K562 (cell line): Measurements from ENCODE around the gene PCBP3. TPM values are rescaled to one million over a fixed set of nuclear protein-coding genes. Genes with fewer than 3 reads are reported as not detected.

Experiments used
- ATAC-seq: fragments of 200-7000 bp; cut with Tn5 transposase; 3 replicates; pipeline ENCODE4 v1.9.1; 2020; ENCODE audit warnings: moderate library complexity
- BruUV-seq: library from RNA; stranded (reverse); fragments of 400-500 nt; replicated peaks from 2 replicates; lab custom pipeline; 2021; lab: Mats Ljungman, UMichigan
- CTCF ChIA-PET: fragments of 300-600 bp; formaldehyde crosslinking; extraction: SDS; loops from one replicate; lab custom pipeline; 2021; ENCODE audit warnings: low intra/inter-chr PET ratio; lab: Yijun Ruan, JAX
- POLR2A ChIA-PET: fragments of 300-600, 350-650 bp; sonication (Branson Sonifier 250); formaldehyde crosslinking; extraction: SDS; loops from one replicate; lab custom pipeline; 2021; ENCODE audit warnings: antibody characterized with exemption, inconsistent platforms; lab: Yijun Ruan, JAX
- DNase-seq, 4 experiments: peaks; one replicate each; pipeline versions ENCODE4 v3.0.0 to v3.0.0-alpha.2; 2011 to 2018; ENCODE audit warnings: low spot score in 3 of 4, mixed read lengths in 3 of 4; ENCODE audit errors: extremely low read depth in 1 of 4
- FAIRE-seq: peaks from 2 replicates; lab custom pipeline; 2011; peaks lifted over from hg19 to GRCh38; lab: Jason Lieb, UNC
- H2AFZ ChIP-seq: 2 replicates; pipeline ENCODE4 v1.6.0; 2011; ENCODE audit warnings: low read depth, low read length, control low read depth, inconsistent platforms
- H3K27ac ChIP-seq: fragments of 200-600 bp; 3 replicates; pipeline ENCODE4 v1.8.0; 2011; ENCODE audit warnings: low read depth, mild to moderate bottlenecking, control low read depth, inconsistent platforms, low read length, moderate library complexity, mixed read lengths; ENCODE audit errors: extremely low read depth
- H3K27me3 ChIP-seq, 2 experiments: fragments of 300-600 bp in 1 of 2; 2 replicates in 1 of 2; 3 replicates in 1 of 2; pipeline versions ENCODE4 v1.6.0 to v1.8.0; 2011; ENCODE audit warnings: inconsistent platforms in 2 of 2, low read length in 2 of 2, mild to moderate bottlenecking in 1 of 2, mixed read lengths in 1 of 2, moderate library complexity in 1 of 2; ENCODE audit not compliant: control insufficient read depth in 2 of 2, insufficient read depth in 2 of 2
- H3K36me3 ChIP-seq: fragments of 300-600 bp; 3 replicates; pipeline ENCODE4 v1.8.0; 2011; ENCODE audit warnings: mild to moderate bottlenecking, low read length, inconsistent platforms; ENCODE audit not compliant: control insufficient read depth, insufficient read depth
- H3K4me1 ChIP-seq, 2 experiments: fragments of 200-600 bp in 1 of 2; replicated peaks in 1 of 2; 2 replicates in 1 of 2; 3 replicates in 1 of 2; pipeline versions ENCODE4 v1.5.1 to v1.8.0; 2011; ENCODE audit warnings: inconsistent platforms in 2 of 2, low read length in 2 of 2, mild to moderate bottlenecking in 1 of 2, mixed read lengths in 1 of 2, moderate library complexity in 1 of 2; ENCODE audit not compliant: control insufficient read depth in 2 of 2, insufficient read depth in 2 of 2
- H3K4me2 ChIP-seq: 2 replicates; pipeline ENCODE4 v1.6.1; 2011; ENCODE audit warnings: low read length, control low read depth, inconsistent platforms, mixed read lengths; ENCODE audit not compliant: insufficient read depth
- H3K4me3 ChIP-seq: fragments of 200-600 bp; sonication (generic), shearing (Covaris generic); 2 replicates; pipeline ENCODE4 v1.5.1; 2016; ENCODE audit warnings: control low read depth, inconsistent platforms
- H3K79me2 ChIP-seq: fragments of 200-600 bp; 3 replicates; pipeline ENCODE4 v1.8.0; 2011; ENCODE audit warnings: low read length, inconsistent platforms; ENCODE audit not compliant: control insufficient read depth, insufficient read depth
- H3K9ac ChIP-seq, 2 experiments: 2 replicates each; pipeline versions ENCODE4 v1.6.0 to v1.6.1; 2011; ENCODE audit warnings: low read depth in 2 of 2, low read length in 2 of 2, control low read depth in 1 of 2, inconsistent platforms in 1 of 2, mild to moderate bottlenecking in 1 of 2, mixed read lengths in 1 of 2; ENCODE audit not compliant: insufficient read depth in 1 of 2
- H3K9me1 ChIP-seq: one replicate; pipeline ENCODE4 v1.6.0; 2011; ENCODE audit warnings: inconsistent platforms, mild to moderate bottlenecking, low read length, moderate library complexity; ENCODE audit not compliant: control insufficient read depth, insufficient read depth
- H3K9me3 ChIP-seq: replicated peaks from 2 replicates; pipeline ENCODE4 v1.5.1; 2011; ENCODE audit warnings: low read depth, low read length, inconsistent platforms; ENCODE audit not compliant: control insufficient read depth, insufficient read depth
- H4K20me1 ChIP-seq: replicated peaks from 2 replicates; pipeline ENCODE4 v1.6.1; 2011; ENCODE audit warnings: low read length, inconsistent platforms, mixed read lengths; ENCODE audit not compliant: control insufficient read depth, insufficient read depth
- ATF4 ChIP-seq: fragments of 450-650 bp; formaldehyde crosslinking; IDR thresholded peaks from 2 replicates; pipeline ENCODE4 v1.4.0; 2022; ENCODE audit warnings: mild to moderate bottlenecking, moderate library complexity
- CHD1 ChIP-seq: fragments of 200-600 bp; sonication (generic); IDR thresholded peaks from one replicate; pipeline ENCODE4 v1.6.1; 2012; ENCODE audit warnings: mild to moderate bottlenecking, moderate library complexity, low read length, inconsistent platforms
- FOXO4 ChIP-seq: fragments of 450-650 bp; formaldehyde crosslinking; IDR thresholded peaks from 2 replicates; pipeline ENCODE4 v1.4.0; 2020; ENCODE audit warnings: mild to moderate bottlenecking, moderate library complexity
- HDAC1 ChIP-seq, 2 experiments: fragments of 450-650 bp; IDR thresholded peaks; 2 replicates each; pipeline ENCODE4 v1.6.1; 2016 to 2017; ENCODE audit warnings: inconsistent platforms in 1 of 2, mild to moderate bottlenecking in 1 of 2, moderate library complexity in 1 of 2
- NFIC ChIP-seq: fragments of 450-650 bp; IDR thresholded peaks from 2 replicates; pipeline ENCODE4 v1.6.1; 2017; ENCODE audit warnings: mild to moderate bottlenecking, inconsistent platforms
- PHF21A ChIP-seq: fragments of 450-650 bp; IDR thresholded peaks from 2 replicates; pipeline ENCODE4 v1.6.1; 2017; ENCODE audit warnings: low read depth, borderline replicate concordance
- TCF7 ChIP-seq: sonication (generic); IDR thresholded peaks from 2 replicates; pipeline ENCODE4 v1.6.1; 2016; ENCODE audit warnings: antibody characterized with exemption, borderline replicate concordance
- TRIM28 ChIP-seq: fragments of 450-650 bp; IDR thresholded peaks from 2 replicates; pipeline ENCODE4 v1.6.1; 2017
- WGBS: fragments of 100-300 bp; shearing (Covaris generic); methylation state at CpG from one replicate; pipeline ENCODE4 v1.1.6; 2016; ENCODE audit warnings: low coverage, mixed read lengths; ENCODE audit not compliant: insufficient coverage; ENCODE audit errors: missing lambda C conversion rate; 5-methylcytosine and 5-hydroxymethylcytosine counted together
- in situ Hi-C: fragments of 300-500 bp; cut with MboI; formaldehyde crosslinking; loops from 4 replicates; pipeline ENCODE4 v1.15.0; 2018; ENCODE audit warnings: inconsistent platforms, mixed read lengths
- intact Hi-C: fragments of 100-400 bp; cut with micrococcal nuclease; formaldehyde crosslinking; loops from 2 replicates; pipeline ENCODE4 v1.14.2; 2022
- polyA plus RNA-seq, 8 experiments: library from polyadenylated mRNA; depleted of rRNA in 4 of 8; stranded (reverse) in 5 of 8; unstranded in 3 of 8; fragments of >200 nt; fragmentation: Nextera tagmentation in 2 of 8; fragmentation: Illumina TruSeq in 1 of 8; extraction: Ambion mirVana in 2 of 8; extraction: Trizol in 1 of 8; gene quantifications; 2 replicates each; pipeline versions ENCODE4 v1.2.1 to v1.2.3, GENCODE V29; 2011 to 2014; ENCODE audit warnings: inconsistent platforms in 1 of 8, missing spikeins in 1 of 8
- total RNA-seq, 7 experiments: library from RNA; depleted of rRNA in 6 of 7; stranded (reverse); fragments of >200 nt in 6 of 7; fragmentation: Illumina TruSeq in 2 of 7; extraction: Trizol in 2 of 7; gene quantifications; 2 replicates each; pipeline versions ENCODE4 v1.2.1 to v1.2.3, GENCODE V29; 2011 to 2021; ENCODE audit warnings: low replicate concordance in 1 of 7
- TF ChIP-seq, protein P1 (sequence below): fragments of 250-450 bp; sonication (Bioruptor Pico); IDR thresholded peaks from 2 replicates; pipeline ENCODE4 v1.5.0; 2021; ENCODE audit warnings: mild to moderate bottlenecking, moderate library complexity

PCBP3 gene
- total and polyA plus RNA-seq, 9 of the 15 experiments (the other 6 are each of a cell fraction or from before 2014, with no cell fraction given), result 0.18 TPM; not detected in 8

- in situ Hi-C loops, result no loop called here
- intact Hi-C loops, result no loop called here
- Histone ChIP-seq H3K4me3 (no peak overlapping the region), H4K20me1 (no peaks in the 10 kb centered on the region; the same call in 1 of the 2 replicates), H3K79me2 (no peaks in the 10 kb centered on the region), H3K27me3 (peaks cover 27 to 73% of the 10 kb centered on the region in 2 experiments), H3K4me2 (no peak overlapping the region), H3K36me3 (no peaks in the 10 kb centered on the region), H3K27ac (no peak overlapping the region), H3K9me1 (no peaks in the 10 kb centered on the region), H3K9me3 (no peaks in the 10 kb centered on the region), H3K9ac (no peak overlapping the region), H3K4me1 (peaks cover 0 to 3% of the 10 kb centered on the region in 2 experiments; a peak in 1 of 5 replicates), H2AFZ (no peak overlapping the region)
- no TSS peak for BruUV-seq
- WGBS, result 1% methylated on average over 13 of the region's 13 CpGs
- DNase-seq (no peak), FAIRE-seq (no peak), ATAC-seq (no peak)
- ChIA-PET CTCF (no interaction called here), POLR2A (no interaction called here)
- TF ChIP-seq, protein P1, sequence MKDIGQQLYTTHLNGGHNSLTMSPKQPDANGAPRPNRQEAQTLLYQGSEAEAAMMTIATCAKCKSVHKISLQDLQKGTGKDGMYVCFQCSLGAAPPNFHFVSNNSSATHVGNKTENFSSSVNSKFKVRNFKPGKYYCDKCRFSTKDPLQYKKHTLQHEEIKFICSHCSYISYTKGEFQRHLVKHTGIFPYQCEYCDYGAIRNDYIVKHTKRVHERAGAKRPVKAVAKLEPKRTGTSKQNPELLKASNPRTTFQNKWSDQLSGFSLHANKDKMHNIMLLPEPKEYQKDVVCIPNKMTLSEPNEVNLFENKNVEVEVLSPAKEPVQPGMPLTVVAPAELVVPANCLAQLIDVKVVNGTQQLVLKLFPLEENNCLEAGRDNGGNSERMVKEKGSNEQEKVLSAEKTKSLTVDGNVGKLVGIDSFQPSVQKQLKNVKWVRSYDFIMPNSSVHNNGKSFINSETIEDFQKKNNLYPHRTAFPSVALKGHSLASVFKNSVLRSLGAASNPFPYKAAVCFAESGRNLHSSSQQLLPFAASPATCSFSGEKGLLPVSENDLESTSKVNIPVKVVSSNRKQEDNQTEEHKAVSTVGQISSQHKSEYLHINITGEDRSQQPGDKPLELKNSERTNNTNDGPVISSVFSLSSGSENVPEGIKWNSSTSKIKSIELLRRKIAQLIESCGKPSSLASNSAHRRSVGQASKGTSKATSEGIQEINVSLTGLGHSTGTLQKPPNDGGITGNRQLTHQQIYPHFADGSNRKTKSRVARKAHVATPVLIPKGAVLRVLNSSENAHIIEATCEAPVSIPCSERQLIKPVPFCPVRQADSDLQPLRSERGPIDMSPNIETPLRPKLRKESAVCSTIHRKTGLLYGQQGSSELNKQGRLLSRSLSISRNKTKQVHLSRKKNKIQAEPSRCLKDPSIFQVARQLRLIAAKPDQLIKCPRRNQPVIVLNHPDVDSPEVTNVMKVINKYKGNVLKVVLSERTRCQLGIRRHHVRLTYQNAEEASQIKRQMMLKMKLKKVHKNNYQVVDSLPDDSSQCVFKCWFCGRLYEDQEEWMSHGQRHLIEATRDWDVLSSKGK (CRISPR knock-in tag), result no peak
- TF ChIP-seq TCF7, result no peak
- TF ChIP-seq PHF21A, result no peak
- no peak for TF ChIP-seq TRIM28
- TF ChIP-seq CHD1, result no peak
- no peak for TF ChIP-seq HDAC1 (IDR thresholded peaks at IDR 0.05)
- no peak for TF ChIP-seq NFIC
- TF ChIP-seq FOXO4, result no peak
- no peak for TF ChIP-seq ATF4 (CRISPR knock-in tag)
Measured at GRCh38 chr21:45767071-45768006, 123.8 kb downstream of the PCBP3 start.
